Ectodermal cell (in vitro differentiated cells): ENCODE results near the gene DNAH11.

Experiments
- H3K27ac ChIP-seq: 2 replicates; pipeline ENCODE4 v1.7.0; 2013; ENCODE audit warnings: mild to moderate bottlenecking, low read depth, low read length; ENCODE audit not compliant: insufficient read depth, poor library complexity, severe bottlenecking
- H3K27me3 ChIP-seq: 2 replicates; pipeline ENCODE4 v1.7.0; 2013; ENCODE audit warnings: mild to moderate bottlenecking, low read length; ENCODE audit not compliant: insufficient read depth, control insufficient read depth, poor library complexity, severe bottlenecking
- H3K36me3 ChIP-seq: one replicate; pipeline ENCODE4 v1.7.0; 2013; ENCODE audit warnings: low read length; ENCODE audit not compliant: control insufficient read depth, insufficient read depth
- H3K4me1 ChIP-seq: one replicate; pipeline ENCODE4 v1.7.0; 2013; ENCODE audit warnings: low read length; ENCODE audit not compliant: control insufficient read depth, insufficient read depth
- H3K4me3 ChIP-seq: 2 replicates; pipeline ENCODE4 v1.7.0; 2013; ENCODE audit warnings: low read depth, low read length, control low read depth; ENCODE audit not compliant: insufficient read depth
- H3K9me3 ChIP-seq: 2 replicates; pipeline ENCODE4 v1.7.0; 2013; ENCODE audit warnings: mild to moderate bottlenecking, low read length, moderate library complexity; ENCODE audit not compliant: control insufficient read depth
- WGBS, 2 experiments: methylation state at CpG; one replicate each; pipeline ENCODE4 v1.1.7; 2013; ENCODE audit warnings: missing lambda C conversion rate in 2 of 2; 5-methylcytosine and 5-hydroxymethylcytosine counted together

Gene DNAH11

DNA sequence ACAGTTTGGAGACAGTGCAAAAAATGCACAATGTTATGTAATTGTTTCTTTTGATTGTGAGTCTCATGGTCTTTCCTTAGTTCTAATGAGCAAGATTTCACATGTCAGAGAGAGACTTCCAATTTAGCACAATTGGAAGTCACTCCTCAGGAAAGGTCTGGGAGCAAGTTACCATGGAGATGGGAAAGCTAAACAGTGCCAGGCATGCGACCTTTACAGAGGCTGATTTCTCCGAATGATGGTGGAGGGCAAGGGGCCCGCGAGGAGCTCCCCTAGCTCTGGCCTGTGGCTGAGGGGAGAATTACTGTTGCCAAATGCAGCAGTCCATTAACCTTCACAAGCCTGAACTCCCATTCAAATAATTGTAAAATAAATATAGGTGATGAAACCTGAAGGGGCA, 343.6 kb downstream of the DNAH11 start:
- Histone ChIP-seq H3K4me3 (no peak overlapping the region), H3K27me3 (no peaks in the 10 kb centered on the region), H3K4me1 (peaks cover 14% of the 10 kb centered on the region), H3K27ac (peak overlapping the region; percentile 0), H3K36me3 (no peaks in the 10 kb centered on the region), H3K9me3 (no peaks in the 10 kb centered on the region)
- WGBS, 2 experiments: 30 to 34% methylated on average over 4 of the region's 4 CpGs

DNA sequence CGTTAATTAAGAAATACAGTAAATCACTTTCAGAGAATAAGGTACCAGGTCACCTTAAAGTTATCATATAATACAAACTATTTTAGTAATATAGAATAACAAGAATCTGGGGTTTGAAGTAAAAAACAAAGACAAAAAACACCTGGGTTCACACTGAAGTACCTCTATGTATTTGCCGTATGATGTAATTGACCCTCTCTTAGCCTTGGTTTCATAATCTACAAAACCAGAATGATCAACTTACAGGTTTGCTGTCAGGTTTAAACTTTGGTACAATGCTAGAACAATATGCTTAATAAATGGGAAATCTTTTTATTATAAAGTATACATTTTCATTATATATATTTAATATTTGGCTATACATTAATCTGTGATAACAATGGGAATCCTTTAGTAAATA, 344.5 kb downstream of the DNAH11 start:
- Histone ChIP-seq H3K9me3 (no peaks in the 10 kb centered on the region), H3K4me1 (peaks cover 14% of the 10 kb centered on the region), H3K27me3 (no peaks in the 10 kb centered on the region), H3K27ac (no peak overlapping the region), H3K36me3 (no peaks in the 10 kb centered on the region), H3K4me3 (no peak overlapping the region)
- WGBS, 2 experiments: 92 to 100% methylated on average over 1 to 2 of the region's 2 CpGs

DNA sequence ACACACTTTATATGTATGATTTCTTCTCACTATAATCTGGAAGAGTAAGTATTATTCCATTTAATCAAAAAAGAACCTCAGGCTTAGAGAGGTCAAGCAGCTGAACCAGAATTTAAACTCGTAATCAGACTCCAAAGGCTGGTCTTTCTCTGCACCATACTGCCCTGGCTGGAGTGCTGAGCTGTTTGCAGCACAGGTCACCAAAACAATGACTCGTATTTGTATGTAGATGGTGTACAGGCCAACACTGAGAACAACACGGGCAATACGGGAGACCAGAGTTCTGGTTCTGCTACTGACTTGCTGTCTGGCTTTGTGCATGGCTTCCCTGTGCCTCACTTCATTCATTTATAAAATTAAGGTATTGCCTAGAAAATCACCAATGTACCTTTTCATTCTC, 344.9 kb downstream of the DNAH11 start:
- no peaks in the 10 kb centered on the region for H3K9me3 ChIP-seq
- no peak overlapping the region for H3K27ac ChIP-seq
- no peaks in the 10 kb centered on the region for H3K36me3 ChIP-seq
- H3K4me3 ChIP-seq: no peak overlapping the region
- peaks cover 14% of the 10 kb centered on the region for H3K4me1 ChIP-seq
- WGBS, 2 experiments: 58 to 70% methylated on average over 4 of the region's 4 CpGs
- no peaks in the 10 kb centered on the region for H3K27me3 ChIP-seq

DNA sequence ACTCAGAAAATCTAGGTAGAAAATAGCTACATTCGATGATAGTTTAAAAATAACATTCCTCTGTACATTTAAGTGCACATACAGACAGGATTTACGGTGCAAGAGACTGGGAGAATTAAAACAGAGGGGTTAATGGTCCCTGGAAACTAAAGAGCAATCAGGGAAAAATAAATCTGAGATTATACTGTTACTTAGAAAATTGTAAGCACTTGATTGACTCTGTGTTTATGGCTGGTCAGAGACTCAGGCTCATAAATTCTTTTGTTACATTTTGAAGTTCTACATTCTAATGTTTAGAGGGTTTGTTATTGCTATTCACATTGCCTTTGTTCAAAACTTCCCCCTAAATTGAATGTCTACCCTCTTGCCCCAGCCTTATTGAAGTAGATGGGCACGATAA, 348.5 kb downstream of the DNAH11 start:
- peaks cover 10% of the 10 kb centered on the region for H3K4me1 ChIP-seq
- no peaks in the 10 kb centered on the region for H3K36me3 ChIP-seq
- no peaks in the 10 kb centered on the region for H3K9me3 ChIP-seq
- H3K27me3 ChIP-seq: no peaks in the 10 kb centered on the region
- H3K27ac ChIP-seq: no peak overlapping the region
- no peak overlapping the region for H3K4me3 ChIP-seq
- 88 to 97% methylated on average over 3 of the region's 3 CpGs for WGBS, 2 experiments

DNA sequence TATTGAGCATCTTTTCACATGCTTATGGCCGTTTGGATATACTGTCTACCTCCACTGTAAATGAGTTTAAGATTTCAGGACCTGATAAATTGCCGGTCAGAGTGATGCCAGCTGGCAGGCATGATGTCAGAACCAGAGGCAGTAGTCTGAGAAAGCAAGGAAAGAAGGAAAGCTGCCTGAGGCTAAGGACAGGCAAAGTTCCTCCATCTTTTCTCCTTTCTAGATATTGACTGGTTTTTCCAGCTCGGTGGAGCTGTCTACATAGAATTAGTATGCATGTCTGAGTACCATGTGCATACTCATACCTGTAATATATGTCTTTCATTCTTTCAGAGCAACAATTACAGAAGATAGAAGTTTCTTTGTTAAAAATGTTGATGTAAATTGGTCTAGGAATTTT, 350.6 kb downstream of the DNAH11 start:
- no peaks in the 10 kb centered on the region for H3K9me3 ChIP-seq
- H3K27me3 ChIP-seq: no peaks in the 10 kb centered on the region
- 90 to 97% methylated on average over 2 to 3 of the region's 3 CpGs for WGBS, 2 experiments
- no peaks in the 10 kb centered on the region for H3K36me3 ChIP-seq
- no peak overlapping the region for H3K4me3 ChIP-seq
- no peaks in the 10 kb centered on the region for H3K4me1 ChIP-seq
- no peak overlapping the region for H3K27ac ChIP-seq

DNA sequence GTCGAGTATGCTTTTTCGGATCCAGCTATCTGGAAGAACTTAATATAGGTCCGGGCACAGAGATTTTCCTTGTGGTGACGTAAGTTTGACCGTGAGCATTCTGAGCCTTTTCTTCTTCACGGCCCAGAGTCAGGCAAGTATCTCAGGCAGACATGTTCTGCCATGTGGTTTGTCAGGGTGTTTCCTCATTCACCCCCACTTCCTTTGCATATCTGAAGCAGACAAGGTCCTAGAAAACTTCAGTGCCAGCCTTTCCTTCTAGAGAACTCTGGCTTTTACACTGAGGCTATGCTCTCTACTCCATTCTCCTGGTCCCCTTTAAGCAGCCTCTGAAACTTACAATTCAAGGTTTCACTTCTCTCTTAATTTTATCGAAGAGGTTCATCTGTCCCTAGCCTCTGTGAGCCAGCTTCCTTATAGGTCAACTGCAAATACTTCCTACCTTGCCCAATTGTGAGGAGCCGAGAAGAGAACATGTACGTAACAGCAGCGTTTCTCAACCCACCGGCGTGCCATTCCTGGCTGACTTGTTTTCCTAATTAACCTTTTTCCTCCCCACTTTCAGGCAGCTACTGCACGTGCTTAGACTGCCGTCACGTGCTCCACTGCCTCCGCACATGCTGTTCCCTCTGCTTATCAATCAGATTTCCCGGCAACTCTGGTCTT, 355.6 kb downstream of the DNAH11 start:
- Histone ChIP-seq H3K4me3 (no peak overlapping the region), H3K27ac (no peak overlapping the region), H3K27me3 (no peaks in the 10 kb centered on the region), H3K4me1 (no peaks in the 10 kb centered on the region), H3K9me3 (no peaks in the 10 kb centered on the region), H3K36me3 (peaks cover 6% of the 10 kb centered on the region)
- 87 to 88% methylated on average over 17 of the region's 17 CpGs for WGBS, 2 experiments

DNA sequence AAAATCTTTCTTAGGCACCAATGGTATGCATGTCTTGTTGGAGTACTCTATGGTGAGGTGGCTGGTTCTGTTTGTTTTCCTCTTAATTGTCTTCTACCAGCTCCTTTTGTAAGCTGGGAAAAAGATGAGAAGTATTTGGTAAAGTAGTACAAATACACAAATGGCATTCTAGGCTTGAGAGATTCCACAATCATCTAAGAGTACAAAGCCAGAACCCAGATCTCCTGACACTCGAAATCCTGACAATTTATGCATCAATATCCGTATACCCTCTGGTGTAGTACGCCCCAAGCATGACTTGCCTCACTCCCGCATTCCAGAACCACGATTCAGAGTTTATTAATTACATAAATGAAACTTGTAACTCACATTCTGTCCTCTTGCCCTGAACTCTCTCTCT, 359.4 kb downstream of the DNAH11 start:
- no peaks in the 10 kb centered on the region for H3K9me3 ChIP-seq
- H3K27me3 ChIP-seq: no peaks in the 10 kb centered on the region
- no peaks in the 10 kb centered on the region for H3K4me1 ChIP-seq
- WGBS, 2 experiments: 93 to 97% methylated on average over 5 of the region's 5 CpGs
- H3K4me3 ChIP-seq: no peak overlapping the region
- peaks cover 21% of the 10 kb centered on the region for H3K36me3 ChIP-seq
- H3K27ac ChIP-seq: no peak overlapping the region

DNA sequence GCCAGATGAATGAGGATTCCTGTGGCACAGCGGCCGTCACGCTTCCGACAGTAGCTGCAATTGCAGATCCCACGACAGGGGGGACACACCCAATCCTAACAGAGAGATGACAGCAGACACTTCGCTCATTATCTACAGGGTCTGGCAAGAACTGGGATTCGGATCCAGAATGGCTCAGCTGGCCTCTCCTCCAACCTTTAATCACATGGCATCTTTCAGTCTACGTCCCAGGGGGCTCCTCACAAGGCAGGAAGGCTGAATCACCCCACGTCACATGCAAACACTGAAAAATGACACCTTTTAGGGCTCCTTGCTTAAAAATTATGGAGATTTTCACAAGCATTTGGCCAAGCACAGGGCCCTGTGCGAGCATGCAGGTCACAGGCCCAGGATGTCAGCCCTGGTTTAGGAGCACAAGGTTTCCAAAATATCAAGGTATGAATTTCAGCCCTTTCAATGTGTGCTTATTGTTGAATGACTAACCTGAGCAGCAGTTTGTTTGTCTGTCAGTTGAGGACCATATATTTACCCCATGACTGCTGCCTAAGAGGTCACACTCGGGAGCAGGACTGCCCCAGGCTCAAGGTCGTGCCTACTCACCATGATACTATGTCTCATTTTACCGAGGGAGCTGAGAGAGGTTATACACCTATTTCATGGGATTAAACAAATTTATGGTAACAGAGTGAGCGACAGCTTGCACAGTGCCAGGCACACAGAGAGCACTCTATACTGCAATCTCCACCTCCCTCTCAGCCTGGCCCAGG, 360.4 kb downstream of the DNAH11 start:
- 94 to 95% methylated on average over 14 of the region's 14 CpGs for WGBS, 2 experiments
- Histone ChIP-seq H3K4me3 (no peak overlapping the region), H3K27me3 (no peaks in the 10 kb centered on the region), H3K36me3 (peaks cover 26% of the 10 kb centered on the region), H3K9me3 (no peaks in the 10 kb centered on the region), H3K27ac (no peak overlapping the region), H3K4me1 (no peaks in the 10 kb centered on the region)

DNA sequence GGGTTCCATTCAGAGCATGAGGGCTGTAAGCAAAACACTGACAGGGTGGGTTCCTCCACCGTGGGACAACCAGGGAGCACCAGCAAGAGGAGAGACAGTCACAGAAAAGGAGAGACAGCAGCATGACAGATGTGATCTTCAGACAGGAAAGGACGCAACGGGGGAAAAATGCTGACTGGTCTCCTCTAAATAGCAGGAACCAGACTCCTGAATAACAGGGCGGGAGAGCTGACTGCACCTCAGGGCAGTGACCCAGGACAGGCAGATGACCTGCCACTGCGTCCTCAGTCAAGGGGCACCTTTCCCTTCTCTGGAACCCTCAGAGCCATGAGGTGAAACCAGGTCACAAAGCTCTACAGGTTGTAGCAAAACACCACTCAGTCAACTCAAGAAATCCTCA, 365.9 kb downstream of the DNAH11 start:
- peaks cover 22% of the 10 kb centered on the region for H3K36me3 ChIP-seq
- no peaks in the 10 kb centered on the region for H3K9me3 ChIP-seq
- H3K27me3 ChIP-seq: no peaks in the 10 kb centered on the region
- H3K4me1 ChIP-seq: no peaks in the 10 kb centered on the region
- H3K27ac ChIP-seq: no peak overlapping the region
- WGBS, 2 experiments: 93% methylated on average over 5 of the region's 5 CpGs
- H3K4me3 ChIP-seq: no peak overlapping the region

DNA sequence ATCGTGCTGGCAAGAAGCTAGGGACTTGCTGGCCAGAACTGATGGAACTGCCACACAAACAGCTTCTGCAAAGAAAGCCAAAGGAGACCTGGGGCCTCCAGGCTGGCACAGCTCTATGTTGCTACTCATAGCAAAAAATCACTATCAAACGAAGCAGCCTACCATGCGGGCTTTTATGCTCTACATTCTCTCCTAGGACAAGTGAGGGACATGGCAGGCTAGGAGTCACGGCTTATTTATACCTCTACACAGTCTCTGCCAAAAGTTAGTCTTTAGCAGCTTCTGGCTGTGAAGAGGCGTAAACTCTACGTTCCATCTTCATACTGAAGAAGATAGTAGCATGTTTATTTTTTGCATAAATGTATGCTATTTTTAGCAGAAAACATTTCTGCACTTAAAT, 367.4 kb downstream of the DNAH11 start:
- no peak overlapping the region for H3K27ac ChIP-seq
- WGBS, 2 experiments: 96 to 97% methylated on average over 6 of the region's 6 CpGs
- H3K36me3 ChIP-seq: peaks cover 13% of the 10 kb centered on the region

More for the DNA sequence above, 367.4 kb downstream of the DNAH11 start:
- Histone ChIP-seq H3K4me3 (no peak overlapping the region), H3K27me3 (no peaks in the 10 kb centered on the region), H3K9me3 (no peaks in the 10 kb centered on the region), H3K4me1 (no peaks in the 10 kb centered on the region)
